Measurements from ENCODE around the gene GYS1.
"Not testable (repeated sequence)": the region's sequence is repeated elsewhere in the genome, so short reads cannot be mapped to it uniquely, and the experiment has no call there.

Gene GYS1

DNA sequence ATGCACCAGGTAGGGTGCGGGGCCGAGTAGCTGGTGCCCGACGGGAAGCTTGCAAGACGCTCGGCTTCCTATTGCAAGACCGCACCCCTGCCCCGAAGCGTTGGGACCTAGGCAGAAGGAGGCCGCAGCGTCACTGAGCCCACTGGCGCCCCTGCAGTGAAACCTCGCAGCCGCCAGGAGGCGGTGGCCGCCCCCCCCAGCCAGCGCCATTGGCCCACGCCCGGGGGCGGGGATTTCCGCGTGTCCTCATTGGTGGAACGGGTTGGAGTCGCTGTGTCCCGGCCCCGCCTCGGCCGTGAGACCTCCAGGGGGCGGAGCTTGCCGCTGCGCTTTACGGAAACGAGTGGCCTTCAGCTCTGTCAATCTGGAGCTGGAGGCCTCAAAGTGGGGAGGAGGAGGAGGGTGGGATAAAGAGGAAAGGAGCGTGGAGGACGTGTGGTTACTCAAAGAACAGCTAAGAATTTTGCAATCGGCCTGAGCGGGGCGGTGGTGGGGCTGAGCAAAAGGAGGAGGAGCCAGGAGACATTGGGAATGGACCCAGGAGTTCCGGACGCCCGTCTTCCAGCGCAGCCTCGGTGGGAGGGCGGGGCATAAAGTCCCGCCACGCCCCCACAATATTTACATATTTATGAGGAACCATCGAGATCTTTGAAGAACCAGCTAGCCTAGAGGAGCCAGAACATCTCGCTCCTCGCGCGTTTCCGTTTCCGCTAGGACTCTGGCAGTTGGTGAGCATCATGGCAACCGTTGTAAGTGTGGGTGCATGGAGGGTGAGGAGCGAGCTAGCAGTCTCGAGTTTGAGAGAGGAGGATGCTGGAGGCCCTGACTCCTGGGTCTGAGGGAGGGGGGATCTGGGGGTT, at the start of gene GYS1, which contains the start of gene RUVBL2:
GYS1 (minus strand) TSS at position 135 of the 860 bp plus-strand sequence. CDS start 197 bp downstream, outside the sequence.
RUVBL2 (plus strand) TSS at position 713 of the 860 bp plus-strand sequence; CDS start at position 738, 25 bp downstream.
- peak within 1 kb of the TSS; percentile 93 for H3K4me2 ChIP-seq (ENCODE audit: low read length)
- peak within 1 kb of the TSS; percentile 79 for H3K27ac ChIP-seq (ENCODE audit: low read length)
- TF ChIP-seq CTCF (IDR thresholded peaks at IDR 0.05; ENCODE audit: low read depth, low read length): peak; percentile 74
- TF ChIP-seq EZH2phosphoT487 (IDR thresholded peaks at IDR 0.05; ENCODE audit: low read depth): no peak
- peaks cover 16% of the 10 kb centered on the region for H3K4me1 ChIP-seq (ENCODE audit: low read length)
- 0 out of 2 replicates have a peak within 1 kb of the TSS, but pooled peaks have one; percentile 29 for H2AFZ ChIP-seq (ENCODE audit: low read depth, low read length)
- peaks cover 66% of the 10 kb centered on the region for H3K79me2 ChIP-seq (ENCODE audit: low read length)
- H3K36me3 ChIP-seq (replicated peaks; ENCODE audit: low read depth, low read length): peaks cover 7% of the 10 kb centered on the region
- H4K20me1 ChIP-seq (ENCODE audit: insufficient read depth, low read length): peaks cover 11% of the 10 kb centered on the region
- no peaks in the 10 kb centered on the region for H3K27me3 ChIP-seq (ENCODE audit: low read depth, low read length)
- H3K9ac ChIP-seq (ENCODE audit: low read length): peak within 1 kb of the TSS; percentile 84
- H3K9me3 ChIP-seq (ENCODE audit: insufficient read depth, low read length): no peaks in the 10 kb centered on the region
- peak within 1 kb of the TSS; percentile 85 for H3K4me3 ChIP-seq (ENCODE audit: low read length)

GRCh38 chr19:49042666-49043065, 49.6 kb upstream of the GYS1 start:
- not testable (repeated sequence) for H3K27me3 ChIP-seq (ENCODE audit: low read depth, low read length); H3K4me1 ChIP-seq (ENCODE audit: low read length); H4K20me1 ChIP-seq (ENCODE audit: insufficient read depth, low read length); H2AFZ ChIP-seq (ENCODE audit: low read depth, low read length); H3K79me2 ChIP-seq (ENCODE audit: low read length); H3K4me2 ChIP-seq (ENCODE audit: low read length); H3K9ac ChIP-seq (ENCODE audit: low read length); H3K4me3 ChIP-seq (ENCODE audit: low read length); H3K27ac ChIP-seq (ENCODE audit: low read length); H3K36me3 ChIP-seq (replicated peaks; ENCODE audit: low read depth, low read length); H3K9me3 ChIP-seq (ENCODE audit: insufficient read depth, low read length)

DNA sequence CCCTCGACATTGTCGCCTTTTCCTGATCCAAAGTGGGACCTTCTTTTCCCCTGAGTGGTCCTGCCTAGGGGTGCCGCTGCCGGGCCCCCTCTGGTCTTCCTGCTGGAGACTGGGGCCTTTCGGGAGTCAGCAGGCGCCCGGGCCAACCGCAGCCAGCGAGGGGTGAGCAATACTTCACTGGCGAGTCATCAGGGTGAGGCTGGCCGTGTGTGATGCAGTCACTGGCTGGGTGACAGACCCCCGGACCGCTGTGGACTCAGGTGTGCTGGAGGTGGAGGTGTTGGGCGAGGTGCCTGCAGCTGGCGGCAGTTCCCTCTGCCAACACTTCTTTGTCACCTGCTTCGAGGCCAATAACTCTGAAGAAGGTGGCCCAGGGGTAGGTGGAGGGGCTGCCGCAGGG, 49.1 kb upstream of the GYS1 start:
- H4K20me1 ChIP-seq (ENCODE audit: insufficient read depth, low read length): no peaks in the 10 kb centered on the region
- H2AFZ ChIP-seq (ENCODE audit: low read depth, low read length): no peak overlapping the region
- no peak overlapping the region for H3K4me2 ChIP-seq (ENCODE audit: low read length)
- H3K4me1 ChIP-seq (ENCODE audit: low read length): no peaks in the 10 kb centered on the region
- no peak overlapping the region for H3K9ac ChIP-seq (ENCODE audit: low read length)
- no peak for TF ChIP-seq CTCF (IDR thresholded peaks at IDR 0.05; ENCODE audit: low read depth, low read length)
- no peak for TF ChIP-seq EZH2phosphoT487 (IDR thresholded peaks at IDR 0.05; ENCODE audit: low read depth)
- H3K27me3 ChIP-seq (ENCODE audit: low read depth, low read length): no peaks in the 10 kb centered on the region
- no peaks in the 10 kb centered on the region for H3K9me3 ChIP-seq (ENCODE audit: insufficient read depth, low read length)
- H3K4me3 ChIP-seq (ENCODE audit: low read length): no peak overlapping the region
- H3K27ac ChIP-seq (ENCODE audit: low read length): no peak overlapping the region
- no peaks in the 10 kb centered on the region for H3K36me3 ChIP-seq (replicated peaks; ENCODE audit: low read depth, low read length)
- H3K79me2 ChIP-seq (ENCODE audit: low read length): no peaks in the 10 kb centered on the region

- H3K4me3 ChIP-seq (ENCODE audit: low read length); H3K79me2 ChIP-seq (ENCODE audit: low read length); H3K9me3 ChIP-seq (ENCODE audit: insufficient read depth, low read length); H3K36me3 ChIP-seq (replicated peaks; ENCODE audit: low read depth, low read length); H2AFZ ChIP-seq (ENCODE audit: low read depth, low read length); H3K9ac ChIP-seq (ENCODE audit: low read length); H3K4me1 ChIP-seq (ENCODE audit: low read length); H4K20me1 ChIP-seq (ENCODE audit: insufficient read depth, low read length); H3K27ac ChIP-seq (ENCODE audit: low read length); H3K27me3 ChIP-seq (ENCODE audit: low read depth, low read length); H3K4me2 ChIP-seq (ENCODE audit: low read length): not testable (repeated sequence)
These were observed 46.6 kb upstream of the GYS1 start for GRCh38 chr19:49039736-49040135.

- not testable (repeated sequence) for H3K9ac ChIP-seq (ENCODE audit: low read length); H3K4me3 ChIP-seq (ENCODE audit: low read length); H3K4me1 ChIP-seq (ENCODE audit: low read length); H3K9me3 ChIP-seq (ENCODE audit: insufficient read depth, low read length); H3K27me3 ChIP-seq (ENCODE audit: low read depth, low read length); H3K79me2 ChIP-seq (ENCODE audit: low read length); H3K4me2 ChIP-seq (ENCODE audit: low read length); H3K36me3 ChIP-seq (replicated peaks; ENCODE audit: low read depth, low read length); H4K20me1 ChIP-seq (ENCODE audit: insufficient read depth, low read length); H2AFZ ChIP-seq (ENCODE audit: low read depth, low read length); H3K27ac ChIP-seq (ENCODE audit: low read length)
These were observed 45.6 kb upstream of the GYS1 start for GRCh38 chr19:49038557-49039276.

- H3K79me2 ChIP-seq (ENCODE audit: low read length); H3K9me3 ChIP-seq (ENCODE audit: insufficient read depth, low read length); H3K36me3 ChIP-seq (replicated peaks; ENCODE audit: low read depth, low read length); H3K4me2 ChIP-seq (ENCODE audit: low read length); H3K9ac ChIP-seq (ENCODE audit: low read length); H2AFZ ChIP-seq (ENCODE audit: low read depth, low read length); H4K20me1 ChIP-seq (ENCODE audit: insufficient read depth, low read length); H3K27ac ChIP-seq (ENCODE audit: low read length); H3K4me3 ChIP-seq (ENCODE audit: low read length); H3K27me3 ChIP-seq (ENCODE audit: low read depth, low read length); H3K4me1 ChIP-seq (ENCODE audit: low read length): not testable (repeated sequence)
These were observed 45.0 kb upstream of the GYS1 start for GRCh38 chr19:49038111-49038510.
